ENCODE measurements around the gene STX3. TPM values are rescaled to one million over a fixed set of nuclear protein-coding genes. Genes with fewer than 3 reads are reported as not detected.

The STX3 gene
- total and polyA plus RNA-seq, 2 experiments from 2014 or later = 19.0 to 65.5 TPM

DNA sequence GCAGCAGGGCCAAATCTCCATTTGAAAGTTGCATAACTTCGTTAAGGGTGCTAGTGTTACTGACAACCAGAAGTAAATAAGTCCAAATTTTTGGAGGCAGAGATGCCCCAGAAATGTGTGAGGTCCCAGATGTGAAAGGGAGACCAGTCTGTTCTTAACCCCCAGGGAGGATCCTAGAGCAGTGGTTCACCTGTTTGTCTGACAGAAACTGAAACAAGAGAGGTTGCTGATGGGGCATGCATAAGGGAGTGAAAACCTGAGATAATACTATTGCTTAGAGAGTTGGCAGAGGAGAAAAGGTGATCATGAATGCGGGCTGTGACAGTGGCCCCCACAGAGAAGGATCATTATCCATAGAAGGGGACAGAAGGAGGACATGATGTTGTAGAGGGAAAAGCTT, 86.3 kb downstream of the STX3 start:
- ATAC-seq (no peak), DNase-seq (ENCODE audit: low spot score) (no peak)
- peaks cover 11% of the 10 kb centered on the region for H3K4me1 ChIP-seq (ENCODE audit: insufficient read depth)
- H3K9me2 ChIP-seq (ENCODE audit: insufficient read depth) = 0 out of 2 replicates have a peak, but pooled peaks cover 5% of the 10 kb centered on the region
- TF ChIP-seq EZH2 (IDR thresholded peaks at IDR 0.05; ENCODE audit: low read depth, unreplicated experiment) = no peak
- no peak for TF ChIP-seq ZNF114 (CRISPR knock-in tag; IDR thresholded peaks at IDR 0.05)
- TF ChIP-seq, protein P1, sequence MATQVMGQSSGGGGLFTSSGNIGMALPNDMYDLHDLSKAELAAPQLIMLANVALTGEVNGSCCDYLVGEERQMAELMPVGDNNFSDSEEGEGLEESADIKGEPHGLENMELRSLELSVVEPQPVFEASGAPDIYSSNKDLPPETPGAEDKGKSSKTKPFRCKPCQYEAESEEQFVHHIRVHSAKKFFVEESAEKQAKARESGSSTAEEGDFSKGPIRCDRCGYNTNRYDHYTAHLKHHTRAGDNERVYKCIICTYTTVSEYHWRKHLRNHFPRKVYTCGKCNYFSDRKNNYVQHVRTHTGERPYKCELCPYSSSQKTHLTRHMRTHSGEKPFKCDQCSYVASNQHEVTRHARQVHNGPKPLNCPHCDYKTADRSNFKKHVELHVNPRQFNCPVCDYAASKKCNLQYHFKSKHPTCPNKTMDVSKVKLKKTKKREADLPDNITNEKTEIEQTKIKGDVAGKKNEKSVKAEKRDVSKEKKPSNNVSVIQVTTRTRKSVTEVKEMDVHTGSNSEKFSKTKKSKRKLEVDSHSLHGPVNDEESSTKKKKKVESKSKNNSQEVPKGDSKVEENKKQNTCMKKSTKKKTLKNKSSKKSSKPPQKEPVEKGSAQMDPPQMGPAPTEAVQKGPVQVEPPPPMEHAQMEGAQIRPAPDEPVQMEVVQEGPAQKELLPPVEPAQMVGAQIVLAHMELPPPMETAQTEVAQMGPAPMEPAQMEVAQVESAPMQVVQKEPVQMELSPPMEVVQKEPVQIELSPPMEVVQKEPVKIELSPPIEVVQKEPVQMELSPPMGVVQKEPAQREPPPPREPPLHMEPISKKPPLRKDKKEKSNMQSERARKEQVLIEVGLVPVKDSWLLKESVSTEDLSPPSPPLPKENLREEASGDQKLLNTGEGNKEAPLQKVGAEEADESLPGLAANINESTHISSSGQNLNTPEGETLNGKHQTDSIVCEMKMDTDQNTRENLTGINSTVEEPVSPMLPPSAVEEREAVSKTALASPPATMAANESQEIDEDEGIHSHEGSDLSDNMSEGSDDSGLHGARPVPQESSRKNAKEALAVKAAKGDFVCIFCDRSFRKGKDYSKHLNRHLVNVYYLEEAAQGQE (IDR thresholded peaks at IDR 0.05; ENCODE audit: unreplicated experiment) = no peak
- TF ChIP-seq, protein P2, sequence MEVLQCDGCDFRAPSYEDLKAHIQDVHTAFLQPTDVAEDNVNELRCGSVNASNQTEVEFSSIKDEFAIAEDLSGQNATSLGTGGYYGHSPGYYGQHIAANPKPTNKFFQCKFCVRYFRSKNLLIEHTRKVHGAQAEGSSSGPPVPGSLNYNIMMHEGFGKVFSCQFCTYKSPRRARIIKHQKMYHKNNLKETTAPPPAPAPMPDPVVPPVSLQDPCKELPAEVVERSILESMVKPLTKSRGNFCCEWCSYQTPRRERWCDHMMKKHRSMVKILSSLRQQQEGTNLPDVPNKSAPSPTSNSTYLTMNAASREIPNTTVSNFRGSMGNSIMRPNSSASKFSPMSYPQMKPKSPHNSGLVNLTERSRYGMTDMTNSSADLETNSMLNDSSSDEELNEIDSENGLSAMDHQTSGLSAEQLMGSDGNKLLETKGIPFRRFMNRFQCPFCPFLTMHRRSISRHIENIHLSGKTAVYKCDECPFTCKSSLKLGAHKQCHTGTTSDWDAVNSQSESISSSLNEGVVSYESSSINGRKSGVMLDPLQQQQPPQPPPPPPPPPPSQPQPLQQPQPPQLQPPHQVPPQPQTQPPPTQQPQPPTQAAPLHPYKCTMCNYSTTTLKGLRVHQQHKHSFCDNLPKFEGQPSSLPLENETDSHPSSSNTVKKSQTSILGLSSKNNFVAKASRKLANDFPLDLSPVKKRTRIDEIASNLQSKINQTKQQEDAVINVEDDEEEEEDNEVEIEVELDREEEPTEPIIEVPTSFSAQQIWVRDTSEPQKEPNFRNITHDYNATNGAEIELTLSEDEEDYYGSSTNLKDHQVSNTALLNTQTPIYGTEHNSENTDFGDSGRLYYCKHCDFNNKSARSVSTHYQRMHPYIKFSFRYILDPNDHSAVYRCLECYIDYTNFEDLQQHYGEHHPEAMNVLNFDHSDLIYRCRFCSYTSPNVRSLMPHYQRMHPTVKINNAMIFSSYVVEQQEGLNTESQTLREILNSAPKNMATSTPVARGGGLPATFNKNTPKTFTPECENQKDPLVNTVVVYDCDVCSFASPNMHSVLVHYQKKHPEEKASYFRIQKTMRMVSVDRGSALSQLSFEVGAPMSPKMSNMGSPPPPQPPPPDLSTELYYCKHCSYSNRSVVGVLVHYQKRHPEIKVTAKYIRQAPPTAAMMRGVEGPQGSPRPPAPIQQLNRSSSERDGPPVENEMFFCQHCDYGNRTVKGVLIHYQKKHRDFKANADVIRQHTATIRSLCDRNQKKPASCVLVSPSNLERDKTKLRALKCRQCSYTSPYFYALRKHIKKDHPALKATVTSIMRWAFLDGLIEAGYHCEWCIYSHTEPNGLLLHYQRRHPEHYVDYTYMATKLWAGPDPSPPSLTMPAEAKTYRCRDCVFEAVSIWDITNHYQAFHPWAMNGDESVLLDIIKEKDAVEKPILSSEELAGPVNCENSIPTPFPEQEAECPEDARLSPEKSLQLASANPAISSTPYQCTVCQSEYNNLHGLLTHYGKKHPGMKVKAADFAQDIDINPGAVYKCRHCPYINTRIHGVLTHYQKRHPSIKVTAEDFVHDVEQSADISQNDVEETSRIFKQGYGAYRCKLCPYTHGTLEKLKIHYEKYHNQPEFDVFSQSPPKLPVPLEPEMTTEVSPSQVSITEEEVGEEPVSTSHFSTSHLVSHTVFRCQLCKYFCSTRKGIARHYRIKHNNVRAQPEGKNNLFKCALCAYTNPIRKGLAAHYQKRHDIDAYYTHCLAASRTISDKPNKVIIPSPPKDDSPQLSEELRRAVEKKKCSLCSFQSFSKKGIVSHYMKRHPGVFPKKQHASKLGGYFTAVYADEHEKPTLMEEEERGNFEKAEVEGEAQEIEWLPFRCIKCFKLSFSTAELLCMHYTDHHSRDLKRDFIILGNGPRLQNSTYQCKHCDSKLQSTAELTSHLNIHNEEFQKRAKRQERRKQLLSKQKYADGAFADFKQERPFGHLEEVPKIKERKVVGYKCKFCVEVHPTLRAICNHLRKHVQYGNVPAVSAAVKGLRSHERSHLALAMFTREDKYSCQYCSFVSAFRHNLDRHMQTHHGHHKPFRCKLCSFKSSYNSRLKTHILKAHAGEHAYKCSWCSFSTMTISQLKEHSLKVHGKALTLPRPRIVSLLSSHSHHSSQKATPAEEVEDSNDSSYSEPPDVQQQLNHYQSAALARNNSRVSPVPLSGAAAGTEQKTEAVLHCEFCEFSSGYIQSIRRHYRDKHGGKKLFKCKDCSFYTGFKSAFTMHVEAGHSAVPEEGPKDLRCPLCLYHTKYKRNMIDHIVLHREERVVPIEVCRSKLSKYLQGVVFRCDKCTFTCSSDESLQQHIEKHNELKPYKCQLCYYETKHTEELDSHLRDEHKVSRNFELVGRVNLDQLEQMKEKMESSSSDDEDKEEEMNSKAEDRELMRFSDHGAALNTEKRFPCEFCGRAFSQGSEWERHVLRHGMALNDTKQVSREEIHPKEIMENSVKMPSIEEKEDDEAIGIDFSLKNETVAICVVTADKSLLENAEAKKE (CRISPR knock-in tag; IDR thresholded peaks at IDR 0.05) = no peak
- no peak for TF ChIP-seq POLR2AphosphoS5 (IDR thresholded peaks at IDR 0.05; ENCODE audit: low read depth)
- no peak for TF ChIP-seq ZNF331 (CRISPR knock-in tag; IDR thresholded peaks at IDR 0.05; ENCODE audit: low read depth)
- TF ChIP-seq EZH2phosphoT487 (IDR thresholded peaks at IDR 0.05; ENCODE audit: unreplicated experiment) = no peak
- no peak for TF ChIP-seq JUNB (IDR thresholded peaks at IDR 0.05; ENCODE audit: unreplicated experiment)
- TF ChIP-seq CREB1 (CRISPR knock-in tag; IDR thresholded peaks at IDR 0.05; ENCODE audit: low read depth) = no peak
- no peak for TF ChIP-seq STAT1 (IDR thresholded peaks at IDR 0.05; ENCODE audit: unreplicated experiment)
- TF ChIP-seq, protein P3, sequence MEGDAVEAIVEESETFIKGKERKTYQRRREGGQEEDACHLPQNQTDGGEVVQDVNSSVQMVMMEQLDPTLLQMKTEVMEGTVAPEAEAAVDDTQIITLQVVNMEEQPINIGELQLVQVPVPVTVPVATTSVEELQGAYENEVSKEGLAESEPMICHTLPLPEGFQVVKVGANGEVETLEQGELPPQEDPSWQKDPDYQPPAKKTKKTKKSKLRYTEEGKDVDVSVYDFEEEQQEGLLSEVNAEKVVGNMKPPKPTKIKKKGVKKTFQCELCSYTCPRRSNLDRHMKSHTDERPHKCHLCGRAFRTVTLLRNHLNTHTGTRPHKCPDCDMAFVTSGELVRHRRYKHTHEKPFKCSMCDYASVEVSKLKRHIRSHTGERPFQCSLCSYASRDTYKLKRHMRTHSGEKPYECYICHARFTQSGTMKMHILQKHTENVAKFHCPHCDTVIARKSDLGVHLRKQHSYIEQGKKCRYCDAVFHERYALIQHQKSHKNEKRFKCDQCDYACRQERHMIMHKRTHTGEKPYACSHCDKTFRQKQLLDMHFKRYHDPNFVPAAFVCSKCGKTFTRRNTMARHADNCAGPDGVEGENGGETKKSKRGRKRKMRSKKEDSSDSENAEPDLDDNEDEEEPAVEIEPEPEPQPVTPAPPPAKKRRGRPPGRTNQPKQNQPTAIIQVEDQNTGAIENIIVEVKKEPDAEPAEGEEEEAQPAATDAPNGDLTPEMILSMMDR (conservative IDR thresholded peaks at IDR 0.05; ENCODE audit: low read depth in 2 of 2) = no peak
- TF ChIP-seq NANOG (IDR thresholded peaks at IDR 0.05; ENCODE audit: borderline replicate concordance) = no peak
- TF ChIP-seq, protein P4, sequence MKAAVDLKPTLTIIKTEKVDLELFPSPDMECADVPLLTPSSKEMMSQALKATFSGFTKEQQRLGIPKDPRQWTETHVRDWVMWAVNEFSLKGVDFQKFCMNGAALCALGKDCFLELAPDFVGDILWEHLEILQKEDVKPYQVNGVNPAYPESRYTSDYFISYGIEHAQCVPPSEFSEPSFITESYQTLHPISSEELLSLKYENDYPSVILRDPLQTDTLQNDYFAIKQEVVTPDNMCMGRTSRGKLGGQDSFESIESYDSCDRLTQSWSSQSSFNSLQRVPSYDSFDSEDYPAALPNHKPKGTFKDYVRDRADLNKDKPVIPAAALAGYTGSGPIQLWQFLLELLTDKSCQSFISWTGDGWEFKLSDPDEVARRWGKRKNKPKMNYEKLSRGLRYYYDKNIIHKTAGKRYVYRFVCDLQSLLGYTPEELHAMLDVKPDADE (IDR thresholded peaks at IDR 0.05) = no peak
- H4K20me1 ChIP-seq (replicated peaks; ENCODE audit: insufficient read depth) = no peaks in the 10 kb centered on the region
- H3K27me3 ChIP-seq (ENCODE audit: insufficient read depth) = no peaks in the 10 kb centered on the region
- H3K79me2 ChIP-seq (replicated peaks; ENCODE audit: insufficient read depth) = no peaks in the 10 kb centered on the region
- H3K9me3 Mint-ChIP-seq = no peaks in the 10 kb centered on the region
- H2AFZ ChIP-seq = no peak overlapping the region
- no peaks in the 10 kb centered on the region for H3F3A ChIP-seq (replicated peaks; ENCODE audit: low read depth)
- no peak overlapping the region for H3K4me2 ChIP-seq
- no peak overlapping the region for H3K4me3 Mint-ChIP-seq
- H3K27ac ChIP-seq (ENCODE audit: low read depth) = no peak overlapping the region
- no peak overlapping the region for H3K4me3 ChIP-seq
- H3K4me1 Mint-ChIP-seq = peaks cover 4% of the 10 kb centered on the region
- H3K27me3 Mint-ChIP-seq (ENCODE audit: insufficient read depth, low read depth, poor library complexity) = peaks cover 1% of the 10 kb centered on the region
- no peaks in the 10 kb centered on the region for H3K36me3 Mint-ChIP-seq (ENCODE audit: low read depth)
- no peak overlapping the region for H3K27ac Mint-ChIP-seq
- H3K36me3 ChIP-seq (ENCODE audit: insufficient read depth) = no peaks in the 10 kb centered on the region
